GM23248 (cell line): ENCODE measurements around the gene OTOA. TPM values are rescaled to one million over a fixed set of nuclear protein-coding genes. Genes with fewer than 3 reads are reported as not detected.
"Not testable (repeated sequence)": the region's sequence is repeated elsewhere in the genome, so short reads cannot be mapped to it uniquely, and the experiment has no call there.

Experiments used
- DNase-seq: peaks from one replicate; pipeline ENCODE4 v3.0.0-alpha.2; 2015
- H2AFZ ChIP-seq: fragments of 200-600 bp; sonication (generic); 2 replicates; pipeline ENCODE4 v1.6.1; 2016; ENCODE audit warnings: antibody characterized with exemption
- H3F3A ChIP-seq: fragments of 200-600 bp; sonication (generic); 2 replicates; pipeline ENCODE4 v1.6.1; 2016; ENCODE audit warnings: mild to moderate bottlenecking, antibody characterized with exemption, mixed run types; ENCODE audit not compliant: insufficient read depth
- H3K27ac ChIP-seq: fragments of 200-600 bp; sonication (generic); 2 replicates; pipeline ENCODE4 v1.5.1; 2016; ENCODE audit warnings: mild to moderate bottlenecking
- H3K27me3 ChIP-seq: fragments of 200-600 bp; sonication (generic); replicated peaks from 2 replicates; pipeline ENCODE4 v1.6.1; 2016; ENCODE audit warnings: mild to moderate bottlenecking; ENCODE audit not compliant: insufficient read depth
- H3K36me3 ChIP-seq: fragments of 200-600 bp; sonication (generic); 2 replicates; pipeline ENCODE4 v1.6.1; 2016; ENCODE audit warnings: low read depth, mild to moderate bottlenecking
- H3K4me1 ChIP-seq: fragments of 200-600 bp; sonication (generic); 2 replicates; pipeline ENCODE4 v1.6.1; 2016; ENCODE audit warnings: mild to moderate bottlenecking; ENCODE audit not compliant: insufficient read depth
- H3K4me2 ChIP-seq: fragments of 200-600 bp; sonication (generic); one replicate; pipeline ENCODE4 v1.6.1; 2016; ENCODE audit warnings: mild to moderate bottlenecking; ENCODE audit not compliant: unreplicated experiment
- H3K4me3 ChIP-seq: fragments of 200-600 bp; sonication (generic); 2 replicates; pipeline ENCODE4 v1.5.1; 2016; ENCODE audit warnings: mild to moderate bottlenecking
- H3K79me2 ChIP-seq: fragments of 200-600 bp; sonication (generic); 2 replicates; pipeline ENCODE4 v1.6.1; 2016; ENCODE audit warnings: mild to moderate bottlenecking; ENCODE audit not compliant: insufficient read depth
- H3K9ac ChIP-seq: fragments of 200-600 bp; sonication (generic); 2 replicates; pipeline ENCODE4 v1.6.1; 2016; ENCODE audit warnings: mild to moderate bottlenecking
- H3K9me2 ChIP-seq: fragments of 200-600 bp; sonication (generic); 2 replicates; pipeline ENCODE4 v1.6.1; 2016; ENCODE audit warnings: mixed run types, mild to moderate bottlenecking, moderate library complexity; ENCODE audit not compliant: insufficient read depth
- H3K9me3 ChIP-seq: fragments of 200-600 bp; sonication (generic); one replicate; pipeline ENCODE4 v1.6.1; 2017; ENCODE audit warnings: low read depth
- H4K20me1 ChIP-seq: fragments of 200-600 bp; sonication (generic); 2 replicates; pipeline ENCODE4 v1.6.0; 2016; ENCODE audit not compliant: insufficient read depth
- EZH2 ChIP-seq: fragments of 200-600 bp; sonication (generic); IDR thresholded peaks from 2 replicates; pipeline ENCODE4 v1.6.1; 2018; ENCODE audit warnings: antibody characterized with exemption, mild to moderate bottlenecking; ENCODE audit not compliant: insufficient read depth, poor library complexity, severe bottlenecking
- EZH2phosphoT487 ChIP-seq: fragments of 200-600 bp; sonication (generic); IDR thresholded peaks from 2 replicates; pipeline ENCODE4 v1.6.1; 2018; ENCODE audit warnings: antibody characterized with exemption, moderate library complexity, mild to moderate bottlenecking, low read depth; ENCODE audit not compliant: insufficient read depth
- WGBS, 2 experiments: methylation state at CpG; one replicate each; pipeline ENCODE4 v1.1.6; 2015 to 2017; ENCODE audit warnings: low lambda C conversion rate in 2 of 2, low coverage in 1 of 2; ENCODE audit errors: missing lambda C conversion rate in 2 of 2; 5-methylcytosine and 5-hydroxymethylcytosine counted together
- in situ Hi-C: fragments of 300-500 bp; cut with MboI; formaldehyde crosslinking; loops from 2 replicates; pipeline ENCODE4 v1.15.0; 2020
- polyA plus RNA-seq: library from polyadenylated mRNA; unstranded; fragments of >200 nt; fragmentation: Nextera tagmentation; extraction: Ambion mirVana; gene quantifications from 2 replicates; pipeline ENCODE4 v1.2.1, GENCODE V29; 2016
- total RNA-seq: library from RNA; depleted of rRNA; stranded (reverse); fragments of >200 nt; shearing (Covaris generic); gene quantifications from 2 replicates; pipeline ENCODE4 v1.2.3, GENCODE V29; 2014

The OTOA gene
- total and polyA plus RNA-seq, 2 experiments from 2014 or later = not detected

DNA sequence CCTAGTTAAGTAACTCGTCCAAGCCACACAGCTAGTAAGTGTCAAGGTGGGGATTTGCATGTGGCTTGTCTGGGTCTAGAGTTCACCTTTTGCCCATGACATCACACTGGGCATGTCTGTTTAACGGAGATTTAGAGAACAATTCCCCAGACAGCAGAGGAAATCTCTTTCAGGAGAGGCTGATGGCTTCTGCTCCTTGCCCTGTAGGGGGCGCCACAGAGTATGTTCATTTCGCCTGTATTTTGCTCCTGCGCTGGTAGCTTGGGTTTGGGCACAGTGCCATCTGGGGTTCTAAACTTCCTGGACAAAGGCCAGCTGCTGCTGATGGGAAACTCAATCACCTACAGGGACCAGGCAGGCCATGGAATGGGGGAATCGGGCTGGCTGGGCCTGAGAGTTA is 20.4 kb downstream of the OTOA start:
- H3K4me2 ChIP-seq = no peak overlapping the region
- no peaks in the 10 kb centered on the region for H4K20me1 ChIP-seq
- H3F3A ChIP-seq = no peaks in the 10 kb centered on the region
- 18 to 20% methylated on average over 6 of the region's 6 CpGs for WGBS, 2 experiments
- H3K9me3 ChIP-seq = no peaks in the 10 kb centered on the region
- no peak overlapping the region for H3K9ac ChIP-seq
- H3K4me1 ChIP-seq = no peaks in the 10 kb centered on the region
- no peaks in the 10 kb centered on the region; the same call in 1 of the 2 replicates for H3K27me3 ChIP-seq
- in situ Hi-C loops = no loop called here
- no peaks in the 10 kb centered on the region for H3K79me2 ChIP-seq
- TF ChIP-seq EZH2 (no peak), EZH2phosphoT487 (no peak)
- no peak overlapping the region for H2AFZ ChIP-seq
- no peak overlapping the region for H3K4me3 ChIP-seq
- H3K27ac ChIP-seq = no peak overlapping the region
- no peaks in the 10 kb centered on the region for H3K36me3 ChIP-seq
- DNase-seq = peak; percentile 17
- H3K9me2 ChIP-seq = no peaks in the 10 kb centered on the region

- no peak for DNase-seq
- Histone ChIP-seq H4K20me1 (no peaks in the 10 kb centered on the region), H3K79me2 (no peaks in the 10 kb centered on the region), H2AFZ (no peak overlapping the region), H3K4me1 (no peaks in the 10 kb centered on the region), H3K27me3 (no peaks in the 10 kb centered on the region; the same call in 1 of the 2 replicates), H3K9me3 (no peaks in the 10 kb centered on the region), H3K27ac (no peak overlapping the region), H3K36me3 (no peaks in the 10 kb centered on the region), H3K9me2 (no peaks in the 10 kb centered on the region), H3K4me3 (no peak overlapping the region), H3K9ac (no peak overlapping the region), H3K4me2 (no peak overlapping the region), H3F3A (no peaks in the 10 kb centered on the region)
- 48 to 49% methylated on average over 14 of the region's 14 CpGs for WGBS, 2 experiments
- TF ChIP-seq EZH2phosphoT487 = no peak
- no peak for TF ChIP-seq EZH2
- in situ Hi-C loops = no loop called here
Observed at GRCh38 chr16:21685034-21685455, 21.3 kb downstream of the OTOA start.

DNA sequence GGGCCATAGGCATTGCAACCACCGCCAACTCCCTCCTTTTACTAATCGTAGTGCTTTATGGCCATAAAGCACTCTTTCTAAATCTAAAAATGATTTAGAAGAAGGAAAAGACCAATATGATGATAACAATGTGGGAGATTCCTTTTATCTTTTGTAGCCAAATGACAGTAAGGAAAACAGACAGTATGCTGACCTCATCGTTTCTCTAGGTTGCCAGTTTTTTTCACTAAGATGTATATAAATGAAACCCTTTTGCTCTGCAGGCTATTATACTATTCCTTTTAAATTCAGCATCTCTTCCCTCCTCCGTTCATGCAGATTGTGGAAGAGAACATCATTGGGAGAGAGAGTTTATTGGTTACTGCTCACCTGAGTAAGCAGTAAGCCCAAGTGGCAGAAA is 25.3 kb downstream of the OTOA start:
- in situ Hi-C loops = no loop called here
- no peak overlapping the region for H3K4me3 ChIP-seq
- no peaks in the 10 kb centered on the region for H3K9me2 ChIP-seq
- no peaks in the 10 kb centered on the region for H3K79me2 ChIP-seq
- H3K9ac ChIP-seq = no peak overlapping the region
- no peaks in the 10 kb centered on the region for H3F3A ChIP-seq
- H3K36me3 ChIP-seq = no peaks in the 10 kb centered on the region
- 41 to 46% methylated on average over 4 of the region's 4 CpGs for WGBS, 2 experiments
- no peaks in the 10 kb centered on the region for H3K27me3 ChIP-seq
- H4K20me1 ChIP-seq = no peaks in the 10 kb centered on the region
- TF ChIP-seq EZH2phosphoT487 (no peak), EZH2 (no peak)
- H3K9me3 ChIP-seq = no peaks in the 10 kb centered on the region
- H3K27ac ChIP-seq = no peak overlapping the region
- no peak overlapping the region for H2AFZ ChIP-seq
- DNase-seq = no peak
- no peak overlapping the region for H3K4me2 ChIP-seq
- no peaks in the 10 kb centered on the region for H3K4me1 ChIP-seq

DNA sequence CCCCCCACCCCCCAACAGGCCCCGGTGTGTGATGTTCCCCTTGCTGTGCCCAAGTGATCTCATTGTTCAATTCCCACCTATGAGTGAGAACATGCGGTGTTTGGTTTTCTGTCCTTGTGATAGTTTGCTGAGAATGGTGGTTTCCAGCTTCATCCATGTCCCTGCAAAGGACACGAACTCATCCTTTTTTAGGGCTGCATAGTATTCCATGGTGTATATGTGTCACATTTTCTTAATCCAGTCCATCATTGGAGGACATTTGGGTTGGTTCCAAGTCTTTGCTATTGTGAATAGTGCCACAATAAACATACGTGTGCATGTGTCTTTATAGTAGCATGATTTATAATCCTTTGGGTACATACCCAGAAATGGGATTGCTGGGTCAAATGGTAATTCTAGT is 27.2 kb downstream of the OTOA start:
- H3K4me2 ChIP-seq, H3K27ac ChIP-seq, H3K9ac ChIP-seq, H3K4me1 ChIP-seq, DNase-seq, H3K36me3 ChIP-seq, H3K9me3 ChIP-seq, H3F3A ChIP-seq, H4K20me1 ChIP-seq, H2AFZ ChIP-seq, H3K79me2 ChIP-seq, H3K4me3 ChIP-seq, H3K9me2 ChIP-seq, in situ Hi-C loops, H3K27me3 ChIP-seq: not testable (repeated sequence)
- 56 to 57% methylated on average over 4 of the region's 4 CpGs for WGBS, 2 experiments

- TF ChIP-seq EZH2phosphoT487 = no peak
- no peak for TF ChIP-seq EZH2
- Histone ChIP-seq H3K9me2 (no peaks in the 10 kb centered on the region), H3K9ac (no peak overlapping the region), H3K27ac (no peak overlapping the region), H2AFZ (no peak overlapping the region), H3K4me1 (no peaks in the 10 kb centered on the region), H3K36me3 (no peaks in the 10 kb centered on the region), H3K27me3 (no peaks in the 10 kb centered on the region), H3F3A (no peaks in the 10 kb centered on the region), H3K9me3 (no peaks in the 10 kb centered on the region), H3K4me3 (no peak overlapping the region), H4K20me1 (no peaks in the 10 kb centered on the region), H3K4me2 (no peak overlapping the region), H3K79me2 (no peaks in the 10 kb centered on the region)
- in situ Hi-C loops = no loop called here
- no peak for DNase-seq
- 42 to 44% methylated on average over 4 of the region's 4 CpGs for WGBS, 2 experiments
Observed at GRCh38 chr16:21694609-21695008, 30.8 kb downstream of the OTOA start.
